HFFc6 (cell line): Measurements from ENCODE around the gene NMUR1. TPM values are rescaled to one million over a fixed set of nuclear protein-coding genes. Genes with fewer than 3 reads are reported as not detected.
A peak's percentile ranks its signal among the peaks of the same experiment; 100 is the strongest.
"Not testable (repeated sequence)": the region's sequence is repeated elsewhere in the genome, so short reads cannot be mapped to it uniquely, and the experiment has no call there.

Experiments used
- DNase-seq: peaks from one replicate; pipeline ENCODE4 v3.0.0-alpha.2; 2018
- H3K27ac Mint-ChIP-seq: 2 replicates; pipeline ENCODE4 v1.8.0; 2020; ENCODE audit warnings: mild to moderate bottlenecking, mixed read lengths
- H3K27me3 Mint-ChIP-seq: 2 replicates; pipeline ENCODE4 v1.8.0; 2021; ENCODE audit warnings: mild to moderate bottlenecking, moderate library complexity, mixed read lengths; ENCODE audit not compliant: insufficient read depth
- H3K36me3 Mint-ChIP-seq: 2 replicates; pipeline ENCODE4 v1.8.0; 2021; ENCODE audit warnings: low read depth, mixed read lengths
- H3K4me1 Mint-ChIP-seq: 2 replicates; pipeline ENCODE4 v1.8.0; 2020; ENCODE audit warnings: low read depth, mixed read lengths
- H3K4me3 Mint-ChIP-seq: 2 replicates; pipeline ENCODE4 v1.8.0; 2020; ENCODE audit warnings: mild to moderate bottlenecking, moderate library complexity, mixed read lengths
- H3K9me3 Mint-ChIP-seq: 2 replicates; pipeline ENCODE4 v1.8.0; 2020; ENCODE audit warnings: mild to moderate bottlenecking, mixed read lengths
- total RNA-seq, 6 experiments: library from RNA; stranded (reverse); fragmentation: NEBNext Ultra II Directional; extraction: Animal tissue kit (Norgen Biotek cat#: 25700); gene quantifications; 2 replicates in 1 of 6; 3 replicates in 5 of 6; pipeline ENCODE4 v1.2.3, GENCODE V29; 2021
- TF ChIP-seq, protein P1 (sequence below): fragments of 200-600 bp; sonication (generic); IDR thresholded peaks from 2 replicates; pipeline ENCODE4 v1.5.0; 2021; ENCODE audit warnings: antibody characterized with exemption, mild to moderate bottlenecking

Gene NMUR1
- total RNA-seq, 6 experiments from 2014 or later = not detected

DNA sequence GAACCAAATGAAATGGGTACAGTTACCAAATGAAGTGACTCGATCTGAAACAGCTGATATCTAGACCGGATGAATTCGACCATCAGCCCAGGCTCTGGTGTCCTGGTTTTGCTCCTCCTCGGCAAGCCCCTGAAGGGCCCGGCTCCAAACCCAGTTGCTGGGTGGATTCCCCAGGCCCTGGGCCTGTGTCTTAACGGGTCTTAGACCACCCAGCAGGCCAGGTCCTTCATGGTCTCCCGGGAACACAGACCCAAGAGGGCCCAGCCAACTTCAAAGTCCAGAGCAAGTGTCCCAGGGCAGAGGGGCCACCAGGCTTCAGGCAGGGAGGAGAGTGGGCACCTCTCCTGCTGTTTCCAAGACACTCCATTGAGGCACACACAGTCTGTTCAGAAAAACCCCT, 26.7 kb upstream of the NMUR1 start:
- DNase-seq = no peak
- TF ChIP-seq, protein P1, sequence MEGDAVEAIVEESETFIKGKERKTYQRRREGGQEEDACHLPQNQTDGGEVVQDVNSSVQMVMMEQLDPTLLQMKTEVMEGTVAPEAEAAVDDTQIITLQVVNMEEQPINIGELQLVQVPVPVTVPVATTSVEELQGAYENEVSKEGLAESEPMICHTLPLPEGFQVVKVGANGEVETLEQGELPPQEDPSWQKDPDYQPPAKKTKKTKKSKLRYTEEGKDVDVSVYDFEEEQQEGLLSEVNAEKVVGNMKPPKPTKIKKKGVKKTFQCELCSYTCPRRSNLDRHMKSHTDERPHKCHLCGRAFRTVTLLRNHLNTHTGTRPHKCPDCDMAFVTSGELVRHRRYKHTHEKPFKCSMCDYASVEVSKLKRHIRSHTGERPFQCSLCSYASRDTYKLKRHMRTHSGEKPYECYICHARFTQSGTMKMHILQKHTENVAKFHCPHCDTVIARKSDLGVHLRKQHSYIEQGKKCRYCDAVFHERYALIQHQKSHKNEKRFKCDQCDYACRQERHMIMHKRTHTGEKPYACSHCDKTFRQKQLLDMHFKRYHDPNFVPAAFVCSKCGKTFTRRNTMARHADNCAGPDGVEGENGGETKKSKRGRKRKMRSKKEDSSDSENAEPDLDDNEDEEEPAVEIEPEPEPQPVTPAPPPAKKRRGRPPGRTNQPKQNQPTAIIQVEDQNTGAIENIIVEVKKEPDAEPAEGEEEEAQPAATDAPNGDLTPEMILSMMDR = no peak
- peaks cover 5% of the 10 kb centered on the region for H3K27me3 Mint-ChIP-seq

DNA sequence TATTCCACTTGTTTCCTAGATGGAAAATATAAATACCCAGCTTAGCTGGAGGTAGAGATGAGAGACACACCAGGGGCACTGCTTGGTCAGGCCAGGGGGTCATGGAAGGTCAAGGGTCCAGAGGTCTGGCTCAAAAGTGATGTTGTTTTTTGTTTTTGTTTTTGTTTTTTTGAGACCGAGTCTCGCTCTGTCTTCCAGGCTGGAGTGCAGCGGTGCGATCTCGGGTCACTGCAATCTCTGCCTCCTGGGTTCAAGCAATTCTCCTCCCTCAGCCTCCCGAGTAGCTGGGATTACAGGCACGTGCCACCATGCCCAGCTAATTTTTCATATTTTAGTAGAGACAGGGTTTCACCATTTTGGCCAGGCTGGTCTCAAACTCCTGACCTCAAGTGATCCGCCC, 26.3 kb upstream of the NMUR1 start:
- H3K27me3 Mint-ChIP-seq, H3K27ac Mint-ChIP-seq, DNase-seq, H3K4me3 Mint-ChIP-seq: not testable (repeated sequence)
- Mint-ChIP-seq H3K36me3 (peaks cover 12% of the 10 kb centered on the region), H3K4me1 (peaks cover 12% of the 10 kb centered on the region), H3K9me3 (peaks cover 19% of the 10 kb centered on the region)

More for the DNA sequence above, 26.7 kb upstream of the NMUR1 start:
- Mint-ChIP-seq H3K9me3 (peaks cover 18% of the 10 kb centered on the region), H3K36me3 (peaks cover 12% of the 10 kb centered on the region), H3K27ac (no peak overlapping the region), H3K4me1 (peaks cover 12% of the 10 kb centered on the region), H3K4me3 (no peak overlapping the region)

DNA sequence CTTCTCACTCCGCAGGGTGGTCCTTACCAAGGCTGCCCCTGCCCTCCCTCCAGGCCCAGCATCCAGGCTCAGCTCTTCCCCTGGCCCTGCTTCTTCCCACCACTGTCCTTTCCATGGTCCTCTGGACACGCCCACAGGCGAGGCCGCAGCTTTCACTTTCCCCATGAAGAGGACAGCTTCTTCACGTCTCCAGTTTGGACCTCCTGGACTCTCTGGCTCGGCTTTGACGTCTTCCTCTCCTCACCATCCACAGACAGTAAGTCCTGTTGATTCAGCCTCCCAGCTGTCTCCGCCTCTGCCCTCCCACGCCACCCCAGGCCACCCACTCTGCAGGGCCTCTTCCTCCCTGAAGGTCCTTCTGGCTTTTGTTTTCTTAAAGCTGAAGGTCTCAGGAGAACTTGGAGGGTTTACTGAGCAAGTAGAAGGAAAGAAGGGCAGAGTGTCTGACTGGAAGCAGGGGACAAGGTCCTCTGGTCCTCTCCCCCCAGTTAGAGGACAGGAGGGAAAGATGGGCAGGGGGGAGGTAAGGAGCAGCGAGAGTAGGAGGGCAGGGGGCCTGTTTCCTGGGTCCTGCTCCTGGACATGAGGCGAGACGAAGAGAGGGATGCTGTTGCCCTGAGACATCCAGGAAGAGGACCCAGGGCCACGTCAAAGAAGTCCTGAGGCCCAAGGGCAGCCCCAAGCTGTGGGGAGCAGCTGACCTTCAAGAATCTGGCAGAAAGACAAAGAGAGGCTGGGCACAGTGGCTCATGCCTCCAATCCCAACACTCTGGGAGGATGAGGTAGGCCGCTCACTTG, 24.7 kb upstream of the NMUR1 start:
- peak overlapping the region; percentile 87 for H3K4me3 Mint-ChIP-seq
- H3K9me3 Mint-ChIP-seq = peaks cover 23% of the 10 kb centered on the region
- peak overlapping the region; percentile 67 for H3K27ac Mint-ChIP-seq
- peaks cover 12% of the 10 kb centered on the region for H3K36me3 Mint-ChIP-seq
- no peak for DNase-seq
- peaks cover 11% of the 10 kb centered on the region for H3K27me3 Mint-ChIP-seq
- TF ChIP-seq, protein P1 = no peak
- H3K4me1 Mint-ChIP-seq = peaks cover 12% of the 10 kb centered on the region

DNA sequence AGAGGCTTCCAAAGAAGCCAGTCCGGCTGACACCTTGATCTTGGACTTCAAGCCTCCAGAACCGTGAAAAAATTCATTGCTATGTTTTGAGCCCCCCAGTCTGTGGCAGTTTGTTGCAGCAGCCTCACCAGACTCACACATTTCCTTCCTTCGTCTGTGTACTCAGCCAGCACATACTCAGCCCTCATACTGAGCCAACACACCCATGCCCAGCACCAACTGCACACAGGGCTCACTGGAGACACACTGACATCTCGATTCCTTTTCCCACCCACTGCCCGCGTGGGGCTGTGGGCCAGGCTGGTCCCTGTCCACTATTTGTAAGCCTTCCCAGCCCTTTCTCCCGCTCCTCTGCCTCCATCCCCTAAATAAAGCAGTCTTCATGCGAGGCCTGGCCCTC, 24.1 kb upstream of the NMUR1 start:
- Mint-ChIP-seq H3K27me3 (peaks cover 14% of the 10 kb centered on the region), H3K9me3 (peaks cover 23% of the 10 kb centered on the region), H3K27ac (peak overlapping the region; percentile 67; the same call in 1 of the 2 replicates), H3K4me1 (peaks cover 12% of the 10 kb centered on the region), H3K36me3 (peaks cover 12% of the 10 kb centered on the region), H3K4me3 (peak overlapping the region; percentile 87; the same call in 1 of the 2 replicates)
- TF ChIP-seq, protein P1 = no peak
- no peak for DNase-seq

DNA sequence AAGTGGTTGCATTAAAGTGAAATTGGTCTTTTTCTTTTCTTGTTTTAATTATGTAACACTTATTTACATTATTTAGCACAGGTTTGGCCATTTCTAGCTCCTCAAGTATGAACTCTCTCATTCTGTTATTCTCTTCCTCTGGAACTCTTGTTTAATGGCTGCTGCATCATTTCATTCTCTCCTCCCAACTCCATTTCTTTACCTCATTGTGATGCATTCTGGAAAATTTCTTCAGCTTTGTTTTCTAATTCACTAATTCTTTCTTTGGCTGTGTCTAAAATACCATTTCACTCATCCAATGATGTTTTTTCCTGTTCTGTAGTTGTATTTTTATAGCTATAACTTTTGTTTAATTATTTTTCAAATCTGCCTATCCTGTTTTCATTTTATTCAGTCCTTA, 22.5 kb upstream of the NMUR1 start:
- H3K4me1 Mint-ChIP-seq = peaks cover 12% of the 10 kb centered on the region
- H3K27me3 Mint-ChIP-seq = peaks cover 18% of the 10 kb centered on the region
- peaks cover 12% of the 10 kb centered on the region for H3K36me3 Mint-ChIP-seq
- H3K9me3 Mint-ChIP-seq = peaks cover 23% of the 10 kb centered on the region
- no peak for DNase-seq
- no peak overlapping the region for H3K27ac Mint-ChIP-seq
- TF ChIP-seq, protein P1 = no peak
- no peak overlapping the region for H3K4me3 Mint-ChIP-seq

DNA sequence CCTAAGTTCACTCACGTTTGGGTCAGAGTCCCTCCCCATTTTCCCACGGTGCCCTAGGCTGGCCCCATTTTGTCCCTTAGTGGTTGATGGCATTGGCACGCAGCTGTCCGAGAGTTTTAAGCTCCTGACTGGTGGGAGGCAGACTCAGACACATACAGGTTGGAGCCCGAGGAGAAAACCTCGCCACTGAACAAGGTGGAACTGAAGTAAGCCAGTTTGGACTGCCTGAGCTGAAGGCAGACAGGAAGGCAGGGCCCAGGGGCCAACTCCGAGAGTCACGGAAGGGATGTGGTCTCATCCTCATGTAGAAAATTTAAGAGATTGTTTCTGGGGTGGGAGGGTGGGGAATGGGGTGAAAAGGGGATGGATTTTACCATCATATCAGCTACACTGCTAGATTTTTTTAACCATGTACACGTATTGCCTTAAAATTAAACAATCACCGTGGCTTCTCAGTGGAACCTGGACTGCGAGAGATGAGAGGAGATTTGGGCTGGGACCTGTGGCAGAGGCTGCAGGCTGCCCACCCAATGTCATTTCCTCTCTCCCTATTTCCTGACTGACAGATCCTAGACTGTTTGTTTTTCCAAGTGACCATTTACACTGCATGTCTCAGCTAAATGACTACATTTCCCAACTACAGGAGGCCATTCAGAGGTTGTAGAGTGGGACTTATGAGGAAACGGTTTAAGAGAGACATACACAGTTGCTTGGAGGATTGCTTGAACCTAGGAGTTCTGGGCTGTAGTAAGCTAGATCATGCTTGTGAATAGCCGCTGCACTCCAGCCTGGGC, 19.4 kb upstream of the NMUR1 start:
- TF ChIP-seq, protein P1 = no peak
- peaks cover 21% of the 10 kb centered on the region for H3K9me3 Mint-ChIP-seq
- no peak for DNase-seq

More for the DNA sequence above, 19.4 kb upstream of the NMUR1 start:
- Mint-ChIP-seq H3K4me1 (peaks cover 18% of the 10 kb centered on the region), H3K36me3 (peaks cover 12% of the 10 kb centered on the region), H3K27me3 (peaks cover 20% of the 10 kb centered on the region), H3K4me3 (no peak overlapping the region), H3K27ac (no peak overlapping the region)
